Measurements from ENCODE around the gene STAT2. TPM values are rescaled to one million over a fixed set of nuclear protein-coding genes. Genes with fewer than 3 reads are reported as not detected.

Gene STAT2

Small RNA genes lying within 50 kb of the gene (small RNA-seq; reads per million reads assigned to genes)
- gene RNU7-40P (ENCODE audit: low read depth): not detected
